Endometrial microvascular endothelial cells (primary cell): ENCODE results near the gene APOL5. TPM values are rescaled to one million over a fixed set of nuclear protein-coding genes. Genes with fewer than 3 reads are reported as not detected.

Source experiments
- in situ Hi-C: cut with HindIII; loops from 2 replicates; pipeline ENCODE4 v1.10.0; 2017; ENCODE audit warnings: low sequenced_read_pairs, low pct_unique_long_range_greater_than_20kb; ENCODE audit errors: inconsistent ontology term
- total RNA-seq: library from RNA; depleted of rRNA; stranded (reverse); fragments of >200 nt; gene quantifications from one replicate; pipeline ENCODE4 v1.2.3, GENCODE V29; 2015; ENCODE audit errors: inconsistent ontology term

Gene APOL5
- total RNA-seq, 1 donor from 2014 or later = not detected

- in situ Hi-C loops = loop anchor here (25.0 kb wide), 1 partner anchor 99 kb away; the partner anchor contains the start of gene APOL6
These were observed 18.5 kb downstream of the APOL5 start for GRCh38 chr22:35736166-35736565.

DNA sequence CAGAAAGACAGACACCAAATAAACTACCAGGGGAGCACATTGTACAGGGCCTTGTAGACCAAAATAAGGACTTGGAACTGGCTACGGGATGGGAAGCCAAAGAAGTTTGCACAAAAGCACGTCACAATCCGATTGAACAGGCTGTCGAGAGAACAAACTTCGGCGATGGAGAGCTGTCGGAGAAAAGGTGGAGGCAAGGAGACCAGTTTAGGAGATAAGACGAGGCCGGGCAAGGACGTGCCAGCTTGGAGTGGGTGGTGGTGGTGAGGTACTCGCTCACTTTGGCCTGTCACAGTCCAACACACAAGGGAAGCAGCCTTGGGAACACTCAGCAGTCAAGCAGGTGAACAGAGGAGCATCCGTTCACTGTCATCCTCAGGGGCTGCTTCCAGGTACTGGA lies 19.0 kb downstream of the APOL5 start:
- in situ Hi-C loops = loop anchor here (25.0 kb wide), 1 partner anchor 99 kb away; the partner anchor contains the start of gene APOL6

DNA sequence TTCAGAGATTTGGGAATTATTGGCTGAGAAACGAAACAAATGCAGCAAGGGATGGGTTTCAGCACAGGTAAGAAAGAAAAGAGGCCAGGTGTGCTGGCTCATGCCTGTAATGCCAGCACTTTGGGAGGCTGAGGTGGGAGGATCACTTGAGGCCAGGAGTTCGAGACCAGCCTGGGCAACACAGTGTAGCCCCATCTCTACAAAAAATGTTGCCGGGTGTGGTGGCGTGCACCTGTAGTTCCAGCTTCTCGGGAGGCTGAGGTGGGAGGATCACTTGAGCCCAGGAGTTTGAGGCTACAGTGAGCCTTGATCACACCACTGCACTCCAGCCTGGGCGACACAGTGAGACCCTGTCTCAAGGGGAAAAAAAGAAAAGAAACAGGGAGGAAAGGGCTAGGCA lies 20.2 kb downstream of the APOL5 start:
- in situ Hi-C loops = loop anchor here (25.0 kb wide), 1 partner anchor 101 kb away; the partner anchor contains the start of gene APOL6

DNA sequence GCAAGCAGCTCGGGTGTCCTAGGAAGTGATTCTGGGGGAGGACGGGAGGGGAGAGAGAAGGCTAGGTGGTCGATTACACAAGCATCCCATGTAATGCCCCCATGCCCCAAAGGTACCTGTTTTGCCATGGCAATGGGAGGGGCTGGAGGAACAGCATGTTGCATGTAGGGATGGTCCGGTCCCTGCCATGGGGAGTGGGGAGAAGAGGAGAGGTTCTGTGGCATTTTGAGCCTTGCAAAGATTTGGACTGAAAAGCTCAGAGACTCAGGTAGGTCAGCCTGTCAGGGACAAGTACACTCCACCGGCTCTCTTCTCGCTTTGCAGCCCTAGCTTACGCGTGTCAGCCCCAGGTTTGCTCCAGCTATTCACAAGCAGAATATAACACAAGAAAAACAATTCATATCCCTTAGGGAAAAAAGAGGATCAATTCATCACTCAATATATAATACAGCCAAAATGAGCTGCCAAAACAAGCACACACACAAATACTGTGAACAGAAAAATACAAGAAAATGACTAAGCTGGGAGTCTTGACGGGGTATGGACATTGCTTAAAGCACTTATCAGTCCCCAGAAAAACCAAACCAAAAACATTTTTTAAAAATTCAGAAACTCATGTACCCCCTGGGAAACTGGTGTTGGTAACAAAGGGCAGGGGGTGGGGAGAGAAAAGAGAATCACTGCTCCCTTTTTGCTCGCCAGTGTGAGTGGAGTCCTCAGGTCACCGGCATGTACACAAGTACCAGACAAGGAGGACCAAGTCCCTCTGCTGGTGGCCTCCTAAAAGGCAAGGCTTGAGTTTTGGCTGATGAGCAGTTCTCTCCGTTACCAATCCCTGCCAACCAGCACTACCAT lies 21.6 kb downstream of the APOL5 start:
- in situ Hi-C loops = loop anchor here (25.0 kb wide), 1 partner anchor 102 kb away; the partner anchor contains the start of gene APOL6

DNA sequence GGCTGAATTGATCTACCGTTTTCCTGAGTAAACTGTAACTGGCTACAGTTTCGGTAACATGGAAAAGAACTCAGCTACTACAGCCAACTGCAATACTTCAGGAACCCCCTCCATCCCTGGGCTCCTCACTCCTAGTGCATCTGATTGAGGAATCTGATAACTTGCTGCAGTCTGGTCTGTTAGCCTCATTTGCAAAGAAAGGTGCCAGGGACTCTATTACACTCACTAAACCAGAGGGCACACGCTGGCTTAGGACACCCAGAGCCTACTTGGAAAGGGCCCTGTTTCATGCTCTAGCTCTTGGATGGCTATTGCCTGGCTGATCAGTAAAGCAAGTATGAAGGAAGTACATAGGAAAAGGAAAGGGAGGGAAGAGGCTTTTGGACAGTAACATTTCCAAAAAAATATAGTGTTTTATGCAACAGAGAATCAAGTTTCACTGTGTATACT lies 22.3 kb downstream of the APOL5 start:
- in situ Hi-C loops = loop anchor here (25.0 kb wide), 1 partner anchor 103 kb away; the partner anchor contains the start of gene APOL6

- in situ Hi-C loops = loop anchor here (25.0 kb wide), 1 partner anchor 103 kb away; the partner anchor contains the start of gene APOL6
These were observed 22.9 kb downstream of the APOL5 start for GRCh38 chr22:35740616-35741015.

GRCh38 chr22:35742342-35743100 lies 24.8 kb downstream of the APOL5 start:
- in situ Hi-C loops = loop anchor here (25.0 kb wide), 1 partner anchor 105 kb away; the partner anchor contains the start of gene APOL6

DNA sequence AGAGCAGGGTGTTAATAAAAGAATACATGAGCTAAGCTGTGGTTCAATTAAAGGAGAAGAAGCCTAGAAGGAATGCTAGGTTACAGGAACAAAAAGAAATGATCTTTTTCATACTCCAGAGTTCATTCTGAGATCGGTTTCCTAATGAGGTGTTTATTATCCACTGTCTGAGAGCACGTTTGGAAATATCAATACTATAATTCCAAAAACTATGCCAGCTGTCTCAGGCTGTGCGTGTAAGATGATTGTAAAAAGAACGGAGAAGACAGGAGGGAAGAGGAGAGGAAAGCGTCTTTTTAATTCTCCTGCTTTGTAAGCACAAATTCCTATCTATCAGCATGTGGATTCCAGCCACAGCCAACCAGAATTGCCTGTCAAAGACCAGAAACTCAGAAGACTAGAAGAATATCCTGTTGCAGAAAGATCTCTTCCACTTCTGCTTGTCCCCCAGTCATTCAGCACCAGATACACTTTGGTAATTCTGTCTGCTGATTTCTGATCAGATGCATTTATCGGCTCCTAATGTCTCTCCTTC lies 25.7 kb downstream of the APOL5 start:
- in situ Hi-C loops = loop anchor here (25.0 kb wide), 1 partner anchor 106 kb away; the partner anchor contains the start of gene APOL6

DNA sequence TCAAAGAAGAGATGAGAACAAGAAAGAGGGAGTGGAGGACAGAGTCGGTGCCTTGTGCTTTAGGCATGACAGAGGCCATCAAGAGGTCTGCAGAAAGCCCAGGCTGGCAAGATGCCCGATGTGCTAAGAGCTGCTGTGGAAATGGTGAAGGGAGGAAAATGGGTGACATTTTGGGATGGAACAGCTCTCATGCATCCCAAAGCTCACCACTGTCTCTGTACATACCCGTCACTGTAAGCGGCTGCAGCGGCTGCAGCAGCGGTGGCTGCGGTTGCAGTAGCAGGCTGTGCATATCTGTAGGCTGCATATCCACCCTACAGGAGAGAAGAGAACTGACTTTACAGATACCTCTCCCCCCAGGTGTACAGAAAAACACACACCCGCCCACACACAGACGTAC lies 28.6 kb downstream of the APOL5 start:
- in situ Hi-C loops = loop anchor here (25.0 kb wide), 1 partner anchor 109 kb away; the partner anchor contains the start of gene APOL6

DNA sequence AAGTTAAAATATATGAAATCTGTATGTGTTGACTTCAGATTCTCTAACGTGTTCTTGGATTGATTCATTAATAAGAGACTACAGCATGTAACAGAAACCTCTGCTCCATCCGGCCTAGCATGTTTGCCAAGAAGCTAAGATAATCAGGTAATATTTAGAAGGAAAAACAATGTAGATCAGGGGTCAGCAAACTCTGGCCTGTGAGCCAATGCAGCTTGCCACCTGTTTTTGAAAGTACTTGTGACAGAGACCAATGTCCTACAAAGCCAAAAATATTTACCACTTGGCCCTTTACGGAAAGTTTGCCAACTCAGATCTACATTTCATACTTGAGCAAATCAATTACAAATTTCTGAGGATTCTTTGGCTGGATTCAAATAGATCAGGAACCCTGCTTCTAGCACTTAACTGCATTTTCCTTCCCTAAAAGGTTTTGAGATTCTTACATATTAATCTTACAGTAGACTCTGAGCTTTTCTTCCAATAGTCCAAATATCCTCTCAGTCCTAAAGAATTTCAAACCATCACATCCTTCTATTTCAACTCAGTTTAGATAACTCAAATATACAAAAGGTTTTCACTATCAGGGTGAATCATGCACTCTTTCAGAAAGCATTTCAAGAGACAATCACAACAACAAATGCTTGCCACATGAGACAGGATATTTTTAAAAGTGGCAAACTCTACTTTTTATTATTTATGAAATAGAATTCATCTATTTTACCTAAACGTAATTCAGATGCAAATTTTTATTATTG lies 29.5 kb downstream of the APOL5 start:
- in situ Hi-C loops = loop anchor here (25.0 kb wide), 1 partner anchor 110 kb away; the partner anchor contains the start of gene APOL6

DNA sequence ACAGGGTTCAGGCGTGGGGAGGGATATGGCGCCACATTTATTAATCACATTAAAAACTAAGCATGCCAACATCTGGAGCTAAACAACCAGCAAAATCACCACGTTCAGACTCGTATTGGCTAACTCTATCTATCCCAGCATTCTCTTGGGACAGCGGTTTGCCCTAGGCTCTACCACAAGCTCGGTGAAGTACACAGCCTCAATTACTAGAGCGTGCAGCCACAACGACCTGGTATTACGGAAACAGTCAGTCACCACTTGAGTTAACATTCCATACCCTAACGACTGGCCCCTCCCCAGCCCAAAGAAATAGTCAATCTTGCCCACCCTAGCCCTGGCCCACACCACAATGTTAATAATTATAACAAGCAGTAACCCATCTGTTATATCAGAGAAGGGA lies 32.1 kb downstream of the APOL5 start:
- in situ Hi-C loops = loop anchor here (25.0 kb wide), 1 partner anchor 113 kb away; the partner anchor contains the start of gene APOL6

DNA sequence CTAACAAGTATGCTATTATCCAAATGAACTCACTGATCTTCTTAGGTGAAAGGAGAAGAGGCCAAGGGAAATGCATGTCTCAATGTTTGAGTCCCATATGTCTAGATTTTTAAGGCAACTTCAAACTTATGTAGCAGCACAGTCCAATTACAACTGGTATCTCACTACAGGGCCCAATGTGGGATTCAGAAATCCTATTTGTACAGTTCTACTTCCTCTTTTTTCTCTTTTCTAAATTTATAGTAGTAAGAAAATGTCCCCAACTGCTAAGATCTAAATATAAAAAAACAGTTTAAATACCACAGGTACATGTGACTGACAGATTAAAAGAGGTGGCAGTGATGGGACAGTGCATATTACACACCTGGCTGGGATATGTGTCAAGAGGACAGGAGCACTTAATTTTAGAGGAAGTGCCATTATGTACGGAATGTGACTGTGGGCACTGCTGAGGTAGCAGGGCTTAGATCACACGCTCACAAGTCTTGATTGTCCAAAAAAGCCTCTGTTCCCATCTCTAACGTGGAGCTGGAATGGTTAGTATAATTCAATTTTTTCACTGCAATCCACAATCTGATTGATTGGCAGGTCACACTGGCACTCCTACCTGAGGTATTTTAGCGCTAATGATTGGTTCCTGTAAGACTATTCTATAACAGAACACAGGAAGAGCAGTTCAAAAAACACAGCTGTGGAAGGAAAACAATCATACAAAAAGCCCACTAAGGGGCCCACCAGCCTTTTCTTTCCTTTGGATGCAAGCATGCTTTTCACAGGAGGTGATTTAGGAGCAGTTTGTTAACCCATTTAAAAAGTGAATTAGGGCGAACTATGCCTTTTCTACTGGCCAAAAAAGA lies 34.6 kb downstream of the APOL5 start:
- in situ Hi-C loops = no loop called here

- in situ Hi-C loops = no loop called here
These were observed 35.2 kb downstream of the APOL5 start for GRCh38 chr22:35752863-35753189.

- in situ Hi-C loops = no loop called here
These were observed 37.1 kb downstream of the APOL5 start for GRCh38 chr22:35754761-35755160.

DNA sequence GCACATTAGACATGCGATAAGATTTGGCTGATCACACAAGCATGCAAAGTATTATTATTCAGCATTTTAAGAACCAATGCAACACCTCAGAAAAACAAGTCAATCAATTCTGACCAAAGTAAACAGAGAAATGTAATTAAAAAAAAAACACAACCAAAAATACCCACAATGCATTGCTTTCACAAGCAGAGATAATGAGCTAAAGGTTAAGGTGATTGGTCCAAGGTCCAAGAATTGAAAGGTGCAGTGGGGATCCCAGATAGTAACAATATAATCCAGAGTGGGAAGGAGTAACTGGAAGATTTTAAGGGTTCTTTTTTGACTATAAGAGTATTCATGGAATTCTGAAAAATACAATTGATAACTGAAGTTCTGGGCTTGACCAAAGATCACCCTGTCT lies 39.0 kb downstream of the APOL5 start:
- in situ Hi-C loops = no loop called here

DNA sequence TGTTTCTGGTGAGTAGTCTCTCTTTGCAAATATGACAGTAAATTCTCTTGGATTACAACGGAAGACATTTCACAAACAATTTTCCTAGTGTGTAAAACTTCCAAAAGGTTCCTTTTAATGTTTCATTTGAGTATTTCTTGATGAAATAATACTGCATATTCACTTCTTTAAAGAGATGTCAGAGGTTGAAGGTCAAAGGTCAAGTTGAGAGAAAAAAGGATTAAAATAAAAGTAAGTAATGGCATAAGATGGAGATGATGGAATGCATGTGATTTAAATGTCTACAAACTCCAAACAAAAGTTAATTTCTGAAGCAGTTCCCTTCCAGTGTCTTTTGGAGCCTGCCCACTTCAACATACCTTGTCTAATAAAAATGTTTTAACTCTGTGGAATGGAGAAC lies 40.7 kb downstream of the APOL5 start:
- in situ Hi-C loops = no loop called here

- in situ Hi-C loops = no loop called here
These were observed 43.4 kb downstream of the APOL5 start for GRCh38 chr22:35761037-35761436.
